SU-DHL-6 (cell line): Measurements from ENCODE around the gene BLCAP.
"Not testable (repeated sequence)": the region's sequence is repeated elsewhere in the genome, so short reads cannot be mapped to it uniquely, and the experiment has no call there.

Source experiments
- H2AFZ ChIP-seq: fragments of 200-600 bp; sonication (generic); 2 replicates; pipeline ENCODE4 v1.6.1; 2014; ENCODE audit warnings: low read depth, mild to moderate bottlenecking, moderate library complexity, mixed read lengths, antibody characterized with exemption, low read length; ENCODE audit not compliant: severe bottlenecking
- H3F3A ChIP-seq: fragments of 200-600 bp; shearing (Covaris generic); 2 replicates; pipeline ENCODE4 v1.6.0; 2016; ENCODE audit warnings: antibody characterized with exemption, mild to moderate bottlenecking; ENCODE audit not compliant: insufficient read depth
- H3K27ac ChIP-seq: fragments of 200-600 bp; sonication (generic); 2 replicates; pipeline ENCODE4 v1.5.1; 2016; ENCODE audit warnings: low read depth, mild to moderate bottlenecking, low read length, moderate library complexity, mixed read lengths
- H3K27me3 ChIP-seq: fragments of 200-600 bp; sonication (generic), shearing (Covaris generic); 2 replicates; pipeline ENCODE4 v1.6.0; 2014; ENCODE audit warnings: mild to moderate bottlenecking, low read length
- H3K36me3 ChIP-seq: fragments of 200-600 bp; sonication (generic); 2 replicates; pipeline ENCODE4 v1.6.1; 2014; ENCODE audit warnings: mild to moderate bottlenecking, low read length, mixed read lengths
- H3K4me2 ChIP-seq: fragments of 300-600, 200-600 bp; shearing (Covaris generic), sonication (generic); 2 replicates; pipeline ENCODE4 v1.6.0; 2014; ENCODE audit warnings: low read length, low read depth, mild to moderate bottlenecking; ENCODE audit not compliant: poor library complexity, severe bottlenecking
- H3K4me3 ChIP-seq: fragments of 200-600 bp; sonication (generic); 2 replicates; pipeline ENCODE4 v1.5.1; 2014; ENCODE audit warnings: antibody characterized with exemption, low read length, mild to moderate bottlenecking, mixed read lengths; ENCODE audit not compliant: insufficient read depth, poor library complexity, severe bottlenecking
- H3K79me2 ChIP-seq: fragments of 200-600 bp; sonication (generic); 2 replicates; pipeline ENCODE4 v1.6.1; 2014; ENCODE audit warnings: mild to moderate bottlenecking, low read length, moderate library complexity; ENCODE audit not compliant: insufficient read depth
- H3K9ac ChIP-seq: fragments of 200-600 bp; sonication (generic); 2 replicates; pipeline ENCODE4 v1.7.0; 2014; ENCODE audit warnings: mild to moderate bottlenecking, low read length
- H3K9me2 ChIP-seq: fragments of 200-600 bp; sonication (generic); replicated peaks from 2 replicates; pipeline ENCODE4 v1.6.1; 2014; ENCODE audit warnings: low read length; ENCODE audit not compliant: insufficient read depth
- H3K9me3 ChIP-seq: fragments of 200-600 bp; sonication (generic); 2 replicates; pipeline ENCODE4 v1.6.1; 2014; ENCODE audit warnings: low read length, mixed read lengths; ENCODE audit not compliant: insufficient read depth
- H4K20me1 ChIP-seq: fragments of 200-600 bp; sonication (generic); 2 replicates; pipeline ENCODE4 v1.6.1; 2014; ENCODE audit warnings: low read depth, mild to moderate bottlenecking, antibody characterized with exemption, low read length, moderate library complexity, mixed read lengths
- CTCF ChIP-seq: fragments of 200-600 bp; sonication (generic); IDR thresholded peaks from one replicate; pipeline ENCODE4 v1.5.1; 2017; ENCODE audit warnings: antibody characterized with exemption, mild to moderate bottlenecking, low read length, moderate library complexity; ENCODE audit not compliant: insufficient read depth, poor library complexity, severe bottlenecking
- EZH2phosphoT487 ChIP-seq: fragments of 200-600 bp; sonication (generic), shearing (Covaris generic); conservative IDR thresholded peaks from 2 replicates; pipeline ENCODE4 v1.6.1; 2018; ENCODE audit warnings: mild to moderate bottlenecking, antibody characterized with exemption, low read length, moderate library complexity, mixed read lengths

Gene BLCAP

GRCh38 chr20:37556538-37556937 lies 28.9 kb upstream of the BLCAP start:
- H3K9me2 ChIP-seq, result no peaks in the 10 kb centered on the region
- H3K27ac ChIP-seq, result no peak overlapping the region
- H3F3A ChIP-seq, result no peaks in the 10 kb centered on the region
- H3K4me2 ChIP-seq, result no peak overlapping the region
- H2AFZ ChIP-seq, result no peak overlapping the region
- no peaks in the 10 kb centered on the region for H3K36me3 ChIP-seq
- no peaks in the 10 kb centered on the region for H3K79me2 ChIP-seq
- H3K9ac ChIP-seq, result no peak overlapping the region
- no peak overlapping the region for H3K4me3 ChIP-seq
- no peak for TF ChIP-seq CTCF
- no peak for TF ChIP-seq EZH2phosphoT487
- no peaks in the 10 kb centered on the region for H4K20me1 ChIP-seq
- H3K27me3 ChIP-seq, result no peaks in the 10 kb centered on the region
- no peaks in the 10 kb centered on the region for H3K9me3 ChIP-seq

GRCh38 chr20:37554721-37555298 lies 27.1 kb upstream of the BLCAP start:
- H4K20me1 ChIP-seq, H3K9me2 ChIP-seq, H3K36me3 ChIP-seq, H2AFZ ChIP-seq, H3K9me3 ChIP-seq, H3K27me3 ChIP-seq, H3K4me3 ChIP-seq, H3F3A ChIP-seq, H3K79me2 ChIP-seq, H3K27ac ChIP-seq, H3K4me2 ChIP-seq, H3K9ac ChIP-seq: not testable (repeated sequence)

GRCh38 chr20:37552415-37552814 lies 24.7 kb upstream of the BLCAP start:
- Histone ChIP-seq H3K4me2 (no peak overlapping the region), H3K79me2 (no peaks in the 10 kb centered on the region), H3K9ac (no peak overlapping the region), H3K27me3 (no peaks in the 10 kb centered on the region), H2AFZ (no peak overlapping the region), H3K27ac (no peak overlapping the region), H3K4me3 (no peak overlapping the region), H3K9me3 (no peaks in the 10 kb centered on the region), H3F3A (no peaks in the 10 kb centered on the region), H4K20me1 (no peaks in the 10 kb centered on the region), H3K9me2 (no peaks in the 10 kb centered on the region), H3K36me3 (no peaks in the 10 kb centered on the region)
- TF ChIP-seq EZH2phosphoT487 (no peak), CTCF (no peak)

GRCh38 chr20:37551660-37552059 lies 24.0 kb upstream of the BLCAP start:
- H3K79me2 ChIP-seq, H3K27me3 ChIP-seq, H2AFZ ChIP-seq, H3F3A ChIP-seq, H4K20me1 ChIP-seq, H3K9ac ChIP-seq, H3K9me3 ChIP-seq, H3K9me2 ChIP-seq, H3K4me2 ChIP-seq, H3K4me3 ChIP-seq, H3K27ac ChIP-seq, H3K36me3 ChIP-seq: not testable (repeated sequence)

- H3K36me3 ChIP-seq, H2AFZ ChIP-seq, H4K20me1 ChIP-seq, H3K4me2 ChIP-seq, H3K9ac ChIP-seq, H3K4me3 ChIP-seq, H3K9me2 ChIP-seq, H3K27me3 ChIP-seq, H3F3A ChIP-seq, H3K79me2 ChIP-seq, H3K27ac ChIP-seq, H3K9me3 ChIP-seq: not testable (repeated sequence)
Measured at GRCh38 chr20:37550101-37550920, 22.6 kb upstream of the BLCAP start.
